B cell (primary cell): ENCODE measurements around the gene NUDT15. TPM values are rescaled to one million over a fixed set of nuclear protein-coding genes. Genes with fewer than 3 reads are reported as not detected.
"Not testable (repeated sequence)": the region's sequence is repeated elsewhere in the genome, so short reads cannot be mapped to it uniquely, and the experiment has no call there.

Experiments
- ATAC-seq: fragments of 200-7000 bp; cut with Tn5 transposase; one replicate; pipeline ENCODE4 v1.10.0; 2021; ENCODE audit warnings: low read depth, mild to moderate bottlenecking, moderate number of reproducible peaks, moderate library complexity
- CTCF ChIA-PET: fragments of 350-600 bp; sonication (Branson Sonifier 250); formaldehyde crosslinking; loops from one replicate; lab custom pipeline; 2021; ENCODE audit warnings: antibody characterized with exemption, inconsistent platforms; lab: Charles Lee
- POLR2A ChIA-PET: fragments of 350-600 bp; sonication (Branson Sonifier 250); formaldehyde crosslinking; loops from one replicate; lab custom pipeline; 2021; ENCODE audit warnings: antibody characterized with exemption; lab: Charles Lee
- DNase-seq: peaks from one replicate; pipeline ENCODE4 v3.0.0; 2013
- H2AFZ ChIP-seq: 2 replicates; pipeline ENCODE4 v1.6.1; 2012; ENCODE audit warnings: mild to moderate bottlenecking, low read depth, low read length; ENCODE audit not compliant: insufficient read depth, poor library complexity, severe bottlenecking
- H3K27ac ChIP-seq, 2 donors: 1 replicate in 1 of 2; 2 replicates in 1 of 2; pipeline ENCODE4 v1.5.1; 2012 to 2013; ENCODE audit warnings: low read length in 2 of 2, mild to moderate bottlenecking in 2 of 2, moderate library complexity in 1 of 2
- H3K27me3 ChIP-seq, 4 experiments: fragments of 200-600 bp in 1 of 4; sonication (generic) in 1 of 4; replicated peaks in 1 of 4; 1 replicate in 2 of 4; 2 replicates in 2 of 4; pipeline versions ENCODE4 v1.6.1 to v1.7.0; 2013 to 2016; ENCODE audit warnings: low read length in 3 of 4, mild to moderate bottlenecking in 2 of 4, mixed read lengths in 1 of 4, moderate library complexity in 1 of 4; ENCODE audit not compliant: insufficient read depth in 4 of 4, control insufficient read depth in 3 of 4; ENCODE audit errors: control extremely low read depth in 1 of 4
- H3K36me3 ChIP-seq, 2 experiments: replicated peaks in 1 of 2; 1 replicate in 1 of 2; 2 replicates in 1 of 2; pipeline versions ENCODE4 v1.6.1 to v1.7.1; 2013; ENCODE audit warnings: low read length in 1 of 2; ENCODE audit not compliant: insufficient read depth in 2 of 2, control insufficient read depth in 1 of 2; ENCODE audit errors: control extremely low read depth in 1 of 2, extremely low read depth in 1 of 2
- H3K4me1 ChIP-seq, 2 donors: fragments of 200-600 bp in 1 of 2; sonication (generic) in 1 of 2; 1 replicate in 1 of 2; 2 replicates in 1 of 2; pipeline versions ENCODE4 v1.5.1 to v1.6.1; 2013 to 2017; ENCODE audit warnings: low read length in 2 of 2; ENCODE audit not compliant: control insufficient read depth in 2 of 2, insufficient read depth in 2 of 2
- H3K4me2 ChIP-seq: replicated peaks from 2 replicates; pipeline ENCODE3; 2012; ENCODE audit warnings: mild to moderate bottlenecking, low read depth, low read length; ENCODE audit not compliant: poor library complexity, severe bottlenecking
- H3K4me3 ChIP-seq, 5 experiments: fragments of 200-600 bp in 1 of 5; sonication (generic) in 1 of 5; 1 replicate in 3 of 5; 2 replicates in 2 of 5; pipeline versions ENCODE4 v1.5.1 to v1.7.0; 2011 to 2016; ENCODE audit warnings: low read length in 4 of 5, mild to moderate bottlenecking in 4 of 5, low read depth in 2 of 5, control low read depth in 1 of 5, moderate library complexity in 1 of 5; ENCODE audit not compliant: insufficient read depth in 1 of 5; ENCODE audit errors: control extremely low read depth in 1 of 5, extremely low read depth in 1 of 5
- H3K79me2 ChIP-seq: fragments of 200-600 bp; sonication (generic); one replicate; pipeline ENCODE4 v1.6.0; 2016; ENCODE audit warnings: low read length; ENCODE audit not compliant: control insufficient read depth, insufficient read depth
- H3K9ac ChIP-seq: fragments of 200-600 bp; sonication (generic); 2 replicates; pipeline ENCODE4 v1.6.1; 2017; ENCODE audit warnings: mild to moderate bottlenecking, low read length, moderate library complexity
- H3K9me3 ChIP-seq, 3 donors: one replicate each; pipeline versions ENCODE4 v1.6.1 to v1.7.1; 2013; ENCODE audit warnings: low read length in 2 of 3; ENCODE audit not compliant: control insufficient read depth in 2 of 3, insufficient read depth in 1 of 3; ENCODE audit errors: control extremely low read depth in 1 of 3
- H4K20me1 ChIP-seq: 2 replicates; pipeline ENCODE4 v1.6.0; 2012; ENCODE audit warnings: mild to moderate bottlenecking, low read length; ENCODE audit not compliant: insufficient read depth, control insufficient read depth, poor library complexity, severe bottlenecking
- H3K27ac Mint-ChIP-seq: one replicate; pipeline ENCODE4 v1.8.0; 2021; ENCODE audit warnings: mixed read lengths
- H3K27me3 Mint-ChIP-seq: one replicate; pipeline ENCODE4 v1.8.0; 2021; ENCODE audit warnings: mixed read lengths
- H3K4me1 Mint-ChIP-seq: one replicate; pipeline ENCODE4 v1.8.0; 2021; ENCODE audit warnings: mixed read lengths
- H3K4me3 Mint-ChIP-seq: one replicate; pipeline ENCODE4 v1.8.0; 2021; ENCODE audit warnings: mixed read lengths
- H3K9me3 Mint-ChIP-seq: one replicate; pipeline ENCODE4 v1.8.0; 2022; ENCODE audit warnings: mixed read lengths; ENCODE audit not compliant: insufficient read depth
- CTCF ChIP-seq: fragments of 200-600 bp; IDR thresholded peaks from one replicate; pipeline ENCODE4 v1.8.0; 2022; ENCODE audit warnings: antibody characterized with exemption, mild to moderate bottlenecking
- EZH2 ChIP-seq: IDR thresholded peaks from 2 replicates; pipeline ENCODE4 v1.6.1; 2012; ENCODE audit warnings: borderline replicate concordance, low read depth, mild to moderate bottlenecking, moderate library complexity, low read length; ENCODE audit not compliant: insufficient read depth, poor library complexity, severe bottlenecking
- WGBS: methylation state at CpG from one replicate; pipeline ENCODE4 v1.1.5; 2013; ENCODE audit warnings: missing lambda C conversion rate; ENCODE audit not compliant: insufficient coverage; 5-methylcytosine and 5-hydroxymethylcytosine counted together
- intact Hi-C: fragments of 100-400 bp; cut with micrococcal nuclease; formaldehyde crosslinking; loops from one replicate; pipeline ENCODE4 v1.10.0; 2022
- polyA plus RNA-seq: library from polyadenylated mRNA; depleted of rRNA; stranded (reverse); fragments of >200 nt; gene quantifications from 2 replicates; pipeline ENCODE4 v1.2.3, GENCODE V29; 2012
- total RNA-seq, 2 donors: library from RNA; stranded (reverse); fragments of 120-200 nt in 1 of 2; gene quantifications; 1 replicate in 1 of 2; 2 replicates in 1 of 2; pipeline versions ENCODE4 v1.2.3 to v1.2.4, GENCODE V29; 2013 to 2022

NUDT15 gene
- total and polyA plus RNA-seq, 2 donors (not counting 1 experiment from before 2014, with no cell fraction given): 4.2 to 6.0 TPM

- WGBS: 100% methylated on average over 5 of the region's 6 CpGs
- ATAC-seq (no peak), DNase-seq (no peak)
- intact Hi-C loops: no loop called here
- no peak for TF ChIP-seq EZH2
- no peak for TF ChIP-seq CTCF
- Mint-ChIP-seq H3K9me3 (no peaks in the 10 kb centered on the region), H3K4me1 (no peaks in the 10 kb centered on the region), H3K27ac (no peak overlapping the region), H3K27me3 (no peaks in the 10 kb centered on the region), H3K4me3 (no peak overlapping the region)
- Histone ChIP-seq H3K4me1 (no peaks in the 10 kb centered on the region), H3K4me2 (no peak overlapping the region), H3K27me3 (no peaks in the 10 kb centered on the region), H3K36me3 (peaks cover 6 to 22% of the 10 kb centered on the region in 2 experiments), H3K79me2 (no peaks in the 10 kb centered on the region), H3K9ac (no peak overlapping the region), H2AFZ (no peak overlapping the region), H3K4me3 (no peak overlapping the region), H3K9me3 (no peaks in the 10 kb centered on the region), H4K20me1 (no peaks in the 10 kb centered on the region), H3K27ac (no peak overlapping the region)
- ChIA-PET POLR2A (no interaction called here), CTCF (no interaction called here)
These were observed 17.1 kb downstream of the NUDT15 start for GRCh38 chr13:48054601-48055000.

- TF ChIP-seq EZH2 (no peak), CTCF (no peak)
- no peak overlapping the region for H3K9ac ChIP-seq
- no peaks in the 10 kb centered on the region for H3K4me1 ChIP-seq
- ChIA-PET CTCF (no interaction called here), POLR2A (no interaction called here)
- no peaks in the 10 kb centered on the region for H3K27me3 ChIP-seq
- H2AFZ ChIP-seq: no peak overlapping the region
- DNase-seq (no peak), ATAC-seq (no peak)
- WGBS: 100% methylated on average over 1 of the region's 5 CpGs
- H3K9me3 ChIP-seq: no peaks in the 10 kb centered on the region
- H3K79me2 ChIP-seq: no peaks in the 10 kb centered on the region
- Mint-ChIP-seq H3K27me3 (no peaks in the 10 kb centered on the region), H3K9me3 (no peaks in the 10 kb centered on the region), H3K4me1 (no peaks in the 10 kb centered on the region), H3K4me3 (no peak overlapping the region), H3K27ac (no peak overlapping the region)
- no peak overlapping the region for H3K4me2 ChIP-seq
- peaks cover 6 to 22% of the 10 kb centered on the region in 2 experiments for H3K36me3 ChIP-seq
- H3K4me3 ChIP-seq: no peak overlapping the region
- no peaks in the 10 kb centered on the region for H4K20me1 ChIP-seq
- H3K27ac ChIP-seq: no peak overlapping the region
- intact Hi-C loops: no loop called here
These were observed 18.2 kb downstream of the NUDT15 start for GRCh38 chr13:48055712-48056111.

GRCh38 chr13:48058536-48058935 lies 21.0 kb downstream of the NUDT15 start:
- H3K4me1 Mint-ChIP-seq, ATAC-seq, H3K9me3 Mint-ChIP-seq, H3K9me3 ChIP-seq, H4K20me1 ChIP-seq, H3K27me3 ChIP-seq, H3K4me3 Mint-ChIP-seq, intact Hi-C loops, H3K4me2 ChIP-seq, DNase-seq, H3K4me3 ChIP-seq, H3K27ac ChIP-seq, H3K27ac Mint-ChIP-seq, POLR2A ChIA-PET, H3K4me1 ChIP-seq, H3K36me3 ChIP-seq, H2AFZ ChIP-seq, H3K27me3 Mint-ChIP-seq, H3K9ac ChIP-seq, H3K79me2 ChIP-seq, CTCF ChIA-PET: not testable (repeated sequence)
- WGBS: 98% methylated on average over 3 of the region's 6 CpGs
